Neuronal stem cell (in vitro differentiated cells): ENCODE results near the gene NEK11.
"Not testable (repeated sequence)": the region's sequence is repeated elsewhere in the genome, so short reads cannot be mapped to it uniquely, and the experiment has no call there.

ENCODE experiments used
- DNase-seq: peaks from one replicate; pipeline ENCODE4 v3.0.0-alpha.2; 2013; ENCODE audit warnings: low spot score
- H2AFZ ChIP-seq: one replicate; pipeline ENCODE4 v1.6.1; 2013; ENCODE audit warnings: mild to moderate bottlenecking, low read length, inconsistent platforms
- H2AK5ac ChIP-seq: 2 replicates; pipeline ENCODE4 v1.6.1; 2013; ENCODE audit warnings: low read depth, mild to moderate bottlenecking, inconsistent platforms, low read length, moderate library complexity, mixed read lengths
- H2BK120ac ChIP-seq: 2 replicates; pipeline ENCODE4 v1.6.1; 2013; ENCODE audit warnings: low read depth, mild to moderate bottlenecking, inconsistent platforms, low read length, moderate library complexity, mixed read lengths
- H2BK12ac ChIP-seq: one replicate; pipeline ENCODE4 v1.6.1; 2013; ENCODE audit warnings: low read length, inconsistent platforms
- H2BK15ac ChIP-seq: 2 replicates; pipeline ENCODE4 v1.6.1; 2013; ENCODE audit warnings: mild to moderate bottlenecking, low read length, inconsistent platforms, mixed read lengths
- H2BK5ac ChIP-seq: one replicate; pipeline ENCODE4 v1.6.1; 2013; ENCODE audit warnings: inconsistent platforms, mild to moderate bottlenecking, low read length, moderate library complexity
- H3K14ac ChIP-seq: one replicate; pipeline ENCODE4 v1.6.1; 2013; ENCODE audit warnings: low read length, inconsistent platforms
- H3K18ac ChIP-seq: 2 replicates; pipeline ENCODE4 v1.6.1; 2013; ENCODE audit warnings: low read length, inconsistent platforms
- H3K23ac ChIP-seq: 2 replicates; pipeline ENCODE4 v1.6.1; 2013; ENCODE audit warnings: low read depth, mild to moderate bottlenecking, mixed read lengths, low read length, inconsistent platforms; ENCODE audit not compliant: poor library complexity
- H3K27ac ChIP-seq: replicated peaks from 3 replicates; pipeline ENCODE4 v1.5.1; 2013; ENCODE audit warnings: low read length, inconsistent platforms
- H3K27me3 ChIP-seq, 3 experiments: 2 replicates each; pipeline ENCODE4 v1.6.1; 2013; ENCODE audit warnings: low read length in 3 of 3, mild to moderate bottlenecking in 2 of 3, inconsistent platforms in 1 of 3, low read depth in 1 of 3, mixed read lengths in 1 of 3, moderate library complexity in 1 of 3; ENCODE audit not compliant: control insufficient read depth in 3 of 3, insufficient read depth in 3 of 3
- H3K36me3 ChIP-seq, 2 donors: replicated peaks in 1 of 2; 2 replicates each; pipeline ENCODE4 v1.6.1; 2013; ENCODE audit warnings: low read length in 2 of 2; ENCODE audit not compliant: control insufficient read depth in 2 of 2, insufficient read depth in 2 of 2
- H3K4ac ChIP-seq: 2 replicates; pipeline ENCODE4 v1.6.1; 2013; ENCODE audit warnings: inconsistent platforms, mild to moderate bottlenecking, low read length, moderate library complexity
- H3K4me1 ChIP-seq, 2 donors: 1 replicate in 1 of 2; 2 replicates in 1 of 2; pipeline ENCODE4 v1.6.1; 2013; ENCODE audit warnings: low read length in 2 of 2, low read depth in 1 of 2; ENCODE audit not compliant: control insufficient read depth in 2 of 2, insufficient read depth in 1 of 2
- H3K4me2 ChIP-seq: one replicate; pipeline ENCODE4 v1.6.1; 2013; ENCODE audit warnings: mild to moderate bottlenecking, low read length, inconsistent platforms; ENCODE audit not compliant: insufficient read depth, poor library complexity, severe bottlenecking
- H3K4me3 ChIP-seq, 2 donors: 2 replicates each; pipeline ENCODE4 v1.5.1; 2013; ENCODE audit warnings: low read length in 2 of 2, mild to moderate bottlenecking in 2 of 2, inconsistent platforms in 1 of 2, moderate library complexity in 1 of 2
- H3K79me1 ChIP-seq: one replicate; pipeline ENCODE4 v1.6.1; 2013; ENCODE audit warnings: low read depth, mild to moderate bottlenecking, inconsistent platforms, low read length, moderate library complexity
- H3K9ac ChIP-seq: one replicate; pipeline ENCODE4 v1.6.1; 2013; ENCODE audit warnings: mild to moderate bottlenecking, low read depth, low read length, inconsistent platforms; ENCODE audit not compliant: poor library complexity
- H3K9me3 ChIP-seq, 2 donors: replicated peaks in 1 of 2; 2 replicates each; pipeline versions ENCODE3 to v1.6.1; 2013; ENCODE audit warnings: low read length in 2 of 2, mild to moderate bottlenecking in 2 of 2, inconsistent platforms in 1 of 2, low read depth in 1 of 2, mixed read lengths in 1 of 2, moderate library complexity in 1 of 2; ENCODE audit not compliant: control insufficient read depth in 2 of 2, insufficient read depth in 1 of 2
- H4K8ac ChIP-seq: one replicate; pipeline ENCODE4 v1.6.1; 2013; ENCODE audit warnings: low read depth, mild to moderate bottlenecking, inconsistent platforms, low read length, moderate library complexity
- H4K91ac ChIP-seq: one replicate; pipeline ENCODE4 v1.6.1; 2013; ENCODE audit warnings: low read length, low read depth, mild to moderate bottlenecking, inconsistent platforms; ENCODE audit not compliant: poor library complexity
- WGBS, 2 donors: extraction: QIAGEN DNeasy Blood & Tissue Kit; methylation state at CpG; one replicate each; pipeline ENCODE4 v1.1.7; 2013; ENCODE audit warnings: missing lambda C conversion rate in 2 of 2, mixed read lengths in 1 of 2; ENCODE audit not compliant: insufficient read length in 2 of 2, insufficient replicate concordance in 1 of 2; ENCODE audit errors: extremely low coverage in 2 of 2; 5-methylcytosine and 5-hydroxymethylcytosine counted together

NEK11 gene

DNA sequence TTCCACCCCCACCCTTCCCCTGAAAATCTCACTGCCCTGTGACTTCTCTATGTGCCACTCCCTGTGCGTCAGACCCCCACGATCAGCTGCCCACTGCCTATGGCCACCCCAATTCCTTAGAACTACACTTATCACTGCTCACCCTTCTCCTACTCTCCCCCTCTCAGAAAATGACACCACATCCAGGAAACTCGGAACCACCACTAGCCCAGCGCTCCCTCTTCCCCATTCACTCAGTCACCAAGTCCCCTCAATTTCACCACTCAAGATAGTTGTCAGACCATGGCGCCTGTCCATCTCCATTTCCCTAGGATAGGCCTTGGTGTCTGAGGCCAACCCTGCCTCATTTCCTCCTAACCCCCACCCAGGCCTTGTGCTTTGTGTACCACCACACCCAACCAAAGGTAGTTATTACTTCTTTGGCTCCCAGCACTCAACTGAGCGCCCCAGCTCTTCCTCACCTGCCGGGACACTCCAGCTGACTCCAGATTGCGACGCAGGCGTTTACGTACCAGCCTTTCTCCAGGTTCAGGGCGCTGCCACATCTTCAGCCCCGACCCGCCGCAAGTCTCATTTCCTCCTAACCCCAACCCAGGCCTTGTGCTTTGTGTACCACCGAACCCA, 354.3 kb downstream of the NEK11 start:
- not testable (repeated sequence) for H2AK5ac ChIP-seq, H3K23ac ChIP-seq, H3K27me3 ChIP-seq, DNase-seq, H3K79me1 ChIP-seq, H4K8ac ChIP-seq, H3K27ac ChIP-seq, H3K9me3 ChIP-seq, H3K4ac ChIP-seq, H2BK120ac ChIP-seq, H2BK12ac ChIP-seq, H4K91ac ChIP-seq, H3K4me1 ChIP-seq, H2BK5ac ChIP-seq, H3K14ac ChIP-seq
- WGBS, 2 donors, result no CpG with 5 or more reads among the region's 16 CpGs
- Histone ChIP-seq H3K4me3 (peak overlapping the region; percentile 82 to 84), H3K18ac (peak overlapping the region; percentile 98), H2AFZ (peak overlapping the region; percentile 95), H3K4me2 (peak overlapping the region; percentile 79), H2BK15ac (peak overlapping the region; percentile 20), H3K9ac (peak overlapping the region; percentile 75), H3K36me3 (peaks cover 13 to 42% of the 10 kb centered on the region in 2 donors)

DNA sequence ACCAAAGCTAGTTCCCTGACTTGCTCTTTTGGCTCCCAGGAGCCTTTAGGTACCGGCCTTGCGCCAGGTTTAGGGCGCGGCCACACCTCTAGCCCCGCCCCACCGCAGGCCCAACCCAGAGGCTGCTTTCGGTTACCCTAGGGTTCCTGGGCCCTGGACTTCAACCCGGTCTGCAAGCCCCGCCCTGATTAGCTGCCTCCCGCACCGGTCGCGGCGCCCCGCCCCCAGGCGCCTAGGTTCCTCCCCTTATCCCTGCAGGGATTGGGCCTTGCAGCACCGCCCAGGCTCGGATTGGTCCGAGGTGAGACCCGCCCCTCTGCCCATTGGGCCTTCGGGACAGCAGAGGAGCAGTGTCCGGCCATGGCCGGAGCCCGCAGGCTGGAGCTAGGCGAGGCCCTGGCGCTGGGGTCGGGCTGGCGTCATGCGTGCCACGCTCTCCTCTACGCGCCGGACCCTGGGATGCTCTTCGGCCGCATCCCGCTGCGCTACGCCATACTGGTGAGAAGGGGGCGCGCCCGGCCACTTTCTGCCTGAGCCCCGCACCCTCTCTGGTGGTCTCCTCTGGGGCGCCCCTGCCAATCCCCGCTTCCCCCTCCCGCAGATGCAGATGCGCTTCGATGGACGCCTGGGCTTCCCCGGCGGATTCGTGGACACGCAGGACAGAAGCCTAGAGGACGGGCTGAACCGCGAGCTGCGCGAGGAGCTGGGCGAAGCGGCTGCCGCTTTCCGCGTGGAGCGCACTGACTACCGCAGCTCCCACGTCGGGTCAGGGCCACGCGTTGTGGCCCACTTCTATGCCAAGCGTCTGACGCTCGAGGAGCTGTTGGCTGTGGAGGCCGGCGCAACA, 355.0 kb downstream of the NEK11 start, which contains the start of gene NUDT16:
TSS of gene NUDT16 (plus strand) at position 330 of the 847 bp plus-strand sequence. CDS start at position 361, 31 bp downstream.
- Histone ChIP-seq H2BK5ac (peak within 1 kb of the TSS; percentile 97), H3K23ac (peak within 1 kb of the TSS; percentile 81), H2BK120ac (no peak within 1 kb of the TSS), H4K8ac (peak within 1 kb of the TSS; percentile 74), H3K4me1 (no peaks in the 10 kb centered on the region), H3K4me3 (peak within 1 kb of the TSS; percentile 82 to 93), H3K36me3 (peaks cover 19 to 43% of the 10 kb centered on the region in 2 donors), H2BK15ac (peak within 1 kb of the TSS; percentile 93), H2BK12ac (no peak within 1 kb of the TSS), H3K14ac (peak within 1 kb of the TSS; percentile 95), H3K27ac (no peak within 1 kb of the TSS), H3K18ac (peak within 1 kb of the TSS; percentile 98), H2AFZ (peak within 1 kb of the TSS; percentile 95), H4K91ac (peak within 1 kb of the TSS; percentile 39), H3K4ac (no peak within 1 kb of the TSS), H2AK5ac (peak within 1 kb of the TSS; percentile 2), H3K4me2 (peak within 1 kb of the TSS; percentile 97), H3K79me1 (peaks cover 7% of the 10 kb centered on the region), H3K9me3 (peaks cover 0 to 4% of the 10 kb centered on the region in 2 donors), H3K27me3 (no peaks in the 10 kb centered on the region), H3K9ac (peak within 1 kb of the TSS; percentile 95)
- no CpG with 5 or more reads among the region's 73 CpGs for WGBS, 2 donors
- peak; percentile 98 for DNase-seq

DNA sequence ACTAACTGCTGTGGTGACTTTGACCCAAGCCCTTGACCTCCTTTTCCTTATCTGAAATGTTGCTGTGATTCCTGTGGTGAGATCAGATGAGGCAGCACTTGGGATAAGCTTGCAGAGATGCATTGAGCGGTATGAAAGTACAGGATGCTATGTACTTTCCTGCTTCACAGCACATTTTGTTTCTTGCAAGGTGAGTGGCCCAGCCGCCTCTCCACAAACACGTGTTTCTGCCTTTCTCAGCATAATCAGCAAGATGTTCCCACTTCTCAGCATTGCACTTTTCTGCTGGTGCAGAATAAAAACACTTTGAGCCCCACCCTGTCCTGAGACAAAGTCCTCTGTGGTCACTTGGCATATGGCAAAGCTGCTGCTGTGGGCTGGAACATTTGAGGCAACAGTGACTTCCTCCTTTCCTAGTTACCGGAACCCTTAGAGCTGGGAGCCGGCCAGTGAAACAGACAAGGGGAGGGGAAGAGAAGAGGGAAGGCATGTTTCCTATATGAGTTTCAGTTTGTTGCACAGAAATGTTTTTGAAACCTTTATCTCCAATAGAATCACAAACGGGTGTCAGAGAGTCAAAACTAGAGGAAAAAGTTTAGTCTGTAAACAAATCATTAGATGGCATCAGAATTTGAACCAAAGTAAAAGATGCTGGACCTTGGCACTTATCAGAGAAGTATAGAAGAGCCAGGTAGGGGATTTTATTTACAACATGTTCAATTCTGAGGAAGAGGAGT, 359.9 kb downstream of the NEK11 start:
- Histone ChIP-seq H3K9me3 (no peaks in the 10 kb centered on the region), H4K91ac (no peak overlapping the region), H3K4ac (no peak overlapping the region), H3K27me3 (no peaks in the 10 kb centered on the region), H2AK5ac (no peak overlapping the region), H3K14ac (no peak overlapping the region), H3K4me1 (no peaks in the 10 kb centered on the region), H3K79me1 (peaks cover 6% of the 10 kb centered on the region), H3K36me3 (peaks cover 19 to 40% of the 10 kb centered on the region in 2 donors), H2BK5ac (no peak overlapping the region), H3K4me3 (no peak overlapping the region), H2BK120ac (no peak overlapping the region), H3K23ac (no peak overlapping the region), H2BK15ac (no peak overlapping the region), H2AFZ (no peak overlapping the region), H2BK12ac (no peak overlapping the region), H3K27ac (no peak overlapping the region), H3K9ac (no peak overlapping the region), H3K4me2 (no peak overlapping the region), H3K18ac (no peak overlapping the region), H4K8ac (no peak overlapping the region)
- no CpG with 5 or more reads among the region's 6 CpGs for WGBS, 2 donors
- DNase-seq, result no peak
